ENCODE results near the gene E2F2.

GRCh38 chr1:23526329-23527041 is 4.5 kb downstream of the E2F2 start:
- TF ChIP-seq CTCF (conservative IDR thresholded peaks at IDR 0.05) (no peak), ZFX (IDR thresholded peaks at IDR 0.05) (no peak)
